ENCODE data around the gene SBNO2. TPM values are rescaled to one million over a fixed set of nuclear protein-coding genes. Genes with fewer than 3 reads are reported as not detected.
A peak's percentile ranks its signal among the peaks of the same experiment; 100 is the strongest.

Gene SBNO2
- total RNA-seq, 6 donors from 2014 or later: 44.8 to 159 (median 106) TPM

DNA sequence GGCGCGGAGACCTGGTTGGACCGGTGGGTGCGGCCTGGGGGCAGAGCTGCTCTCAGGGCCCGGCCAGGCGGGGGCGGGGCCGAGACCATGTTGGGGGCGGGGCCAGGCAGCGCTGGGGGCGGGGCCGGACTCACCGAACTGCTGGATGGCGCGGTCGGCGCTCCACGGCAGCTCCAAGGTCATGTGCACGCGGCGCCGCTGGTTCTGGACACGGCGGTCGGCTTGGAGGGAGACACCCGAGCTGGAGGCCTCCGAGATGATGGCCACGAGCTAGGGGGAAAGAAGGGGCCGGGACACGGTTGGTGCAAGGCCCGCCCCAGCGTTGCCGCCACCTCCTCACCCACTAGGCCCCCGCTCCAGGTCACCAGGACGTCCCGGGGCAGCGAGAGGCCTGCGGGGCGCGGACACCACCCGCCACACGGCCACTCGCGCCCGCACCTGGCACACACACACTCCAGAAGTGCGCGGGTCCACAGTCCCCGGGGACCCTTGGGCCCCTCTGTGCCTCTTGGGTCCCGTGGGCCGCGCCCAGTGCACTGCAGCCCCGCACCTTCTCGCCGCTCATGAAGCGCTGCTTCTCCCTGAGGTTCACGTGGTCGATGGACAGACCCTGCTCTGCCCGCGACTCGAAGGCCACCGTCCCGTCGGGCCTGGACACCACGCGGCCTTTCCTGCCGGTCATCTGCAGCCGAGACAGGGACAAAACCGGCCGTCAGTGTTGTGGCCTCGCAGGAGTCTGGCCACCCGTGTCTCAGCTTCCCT is 61.6 kb downstream of the SBNO2 start:
- H3K4me1 ChIP-seq: peaks cover 21 to 36% (median 23%) of the 10 kb centered on the region in 4 donors
- no peak for TF ChIP-seq EP300 (IDR thresholded peaks at IDR 0.05)
- TF ChIP-seq POLR2A (IDR thresholded peaks at IDR 0.05): no peak
- no peak for TF ChIP-seq CTCF (IDR thresholded peaks at IDR 0.05)
- no peak for TF ChIP-seq POLR2AphosphoS5 (IDR thresholded peaks at IDR 0.05)
- H3K27me3 ChIP-seq: no peaks in the 10 kb centered on the region
- peak overlapping the region; percentile 18 to 88 (median 80) for H3K27ac ChIP-seq
- WGBS, 2 donors: 87 to 91% methylated on average over 34 to 36 of the region's 71 CpGs
- H3K9me3 ChIP-seq: no peaks in the 10 kb centered on the region
- H3K4me3 ChIP-seq: no peak overlapping the region
- DNase-seq (peak; percentile 82 to 93), ATAC-seq (ENCODE audit: low FRiP score in 2 of 2) (peak; percentile 39 to 62)
- H3K36me3 ChIP-seq: peaks cover 41 to 99% (median 96%) of the 10 kb centered on the region in 4 donors

DNA sequence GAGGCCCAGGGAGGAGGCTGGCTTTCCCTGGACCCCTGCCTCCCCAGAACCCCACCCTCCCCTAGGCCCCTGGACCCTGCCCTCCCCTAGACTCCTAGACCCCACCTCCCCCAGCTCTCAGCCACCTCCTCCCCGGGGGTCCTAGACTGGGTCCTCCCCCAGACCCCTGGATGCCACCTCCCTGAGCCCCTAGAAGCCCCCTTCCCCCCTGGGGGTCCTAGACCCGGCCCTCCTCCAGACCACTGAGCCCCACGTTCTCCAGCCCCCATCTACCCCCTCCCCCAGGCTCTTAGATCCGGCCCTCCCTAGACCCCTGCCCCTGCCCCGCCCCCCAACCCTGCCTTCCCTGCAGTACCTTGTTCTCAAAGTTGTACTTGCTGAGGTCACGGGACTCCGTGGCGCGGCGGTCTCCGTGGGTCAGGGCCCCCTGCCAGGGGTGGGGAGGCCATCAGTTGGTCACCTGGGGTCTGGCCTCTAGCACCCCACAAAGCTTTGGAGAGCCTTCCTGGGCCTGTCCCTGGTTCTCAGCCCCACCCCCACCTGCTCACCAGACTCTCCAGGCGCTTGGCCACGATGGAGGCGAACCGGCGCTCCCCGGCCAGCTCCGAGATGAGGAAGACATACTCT is 62.3 kb downstream of the SBNO2 start:
- ATAC-seq (ENCODE audit: low FRiP score in 2 of 2) (no peak), DNase-seq (no peak)
- no peaks in the 10 kb centered on the region for H3K9me3 ChIP-seq
- no peak overlapping the region for H3K4me3 ChIP-seq
- 67 to 81% methylated on average over 3 to 7 of the region's 18 CpGs for WGBS, 2 donors
- H3K27ac ChIP-seq: peak overlapping the region in 3 of 4 donors; percentile 18 to 88 (median 83)
- no peak for TF ChIP-seq EP300 (IDR thresholded peaks at IDR 0.05)
- no peak for TF ChIP-seq POLR2A (IDR thresholded peaks at IDR 0.05)
- TF ChIP-seq CTCF (IDR thresholded peaks at IDR 0.05): no peak
- no peak for TF ChIP-seq POLR2AphosphoS5 (IDR thresholded peaks at IDR 0.05)
- no peaks in the 10 kb centered on the region for H3K27me3 ChIP-seq
- H3K4me1 ChIP-seq: peaks cover 22 to 41% (median 29%) of the 10 kb centered on the region in 4 donors
- peaks cover 41 to 99% (median 96%) of the 10 kb centered on the region in 4 donors for H3K36me3 ChIP-seq

- no peak for ATAC-seq (ENCODE audit: low FRiP score in 2 of 2)
- peak overlapping the region in 2 of 4 donors; percentile 83 to 88 for H3K27ac ChIP-seq
These were observed 63.0 kb downstream of the SBNO2 start for GRCh38 chr19:1110809-1111640.

More at GRCh38 chr19:1110809-1111640, 63.0 kb downstream of the SBNO2 start:
- TF ChIP-seq POLR2AphosphoS5 (IDR thresholded peaks at IDR 0.05) (no peak), CTCF (IDR thresholded peaks at IDR 0.05) (no peak), EP300 (IDR thresholded peaks at IDR 0.05) (no peak), POLR2A (IDR thresholded peaks at IDR 0.05) (no peak)
- H3K4me1 ChIP-seq: peaks cover 26 to 49% (median 36%) of the 10 kb centered on the region in 4 donors
- H3K27me3 ChIP-seq: no peaks in the 10 kb centered on the region
- DNase-seq: peak in 1 of 2 donors; percentile 60
- no peaks in the 10 kb centered on the region for H3K9me3 ChIP-seq
- WGBS, 2 donors: 89 to 93% methylated on average over 11 to 15 of the region's 18 CpGs
- H3K36me3 ChIP-seq: peaks cover 36 to 99% (median 96%) of the 10 kb centered on the region in 4 donors
- H3K4me3 ChIP-seq: no peak overlapping the region
